ENCODE results near the gene COL4A1.

COL4A1 gene

DNA sequence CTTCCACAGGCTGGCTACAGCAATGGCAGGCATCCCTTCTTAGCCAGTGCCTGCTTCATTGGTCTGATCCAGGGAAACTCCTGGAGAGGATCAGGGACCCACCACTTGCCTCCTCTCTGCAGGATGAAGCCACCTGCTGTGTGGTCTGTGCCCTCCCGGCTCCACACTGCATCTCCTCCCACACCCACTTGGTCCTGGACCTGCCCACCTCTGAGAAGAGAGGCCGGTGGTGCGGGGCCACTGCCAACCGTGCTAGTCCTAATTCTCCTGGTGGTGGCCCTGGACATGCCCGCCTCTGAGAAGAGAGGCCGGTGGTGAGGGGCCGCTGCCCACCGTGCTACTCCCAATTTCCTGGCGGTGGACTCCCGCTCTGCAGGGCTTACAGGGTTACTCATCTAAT is 98.8 kb downstream of the COL4A1 start:
- H3K4me3 ChIP-seq (ENCODE audit: low read length, poor library complexity, severe bottlenecking) = no peak overlapping the region
- no peaks in the 10 kb centered on the region for H3K36me3 ChIP-seq (ENCODE audit: insufficient read depth, low read length)
- no peak overlapping the region for H3K4me2 ChIP-seq (ENCODE audit: low read depth, low read length, poor library complexity, severe bottlenecking)
- no peak overlapping the region for H2AFZ ChIP-seq (ENCODE audit: low read length)
- no peaks in the 10 kb centered on the region for H4K20me1 ChIP-seq (ENCODE audit: insufficient read depth, low read length, poor library complexity, severe bottlenecking)
- no peaks in the 10 kb centered on the region for H3K9me3 ChIP-seq (ENCODE audit: insufficient read depth, low read depth, low read length)
- no peaks in the 10 kb centered on the region for H3K79me2 ChIP-seq (ENCODE audit: insufficient read depth, low read length)
- H3K9ac ChIP-seq (ENCODE audit: low read depth, low read length, poor library complexity, severe bottlenecking) = no peak overlapping the region
- H3K4me1 ChIP-seq (ENCODE audit: insufficient read depth, low read length, poor library complexity, severe bottlenecking) = no peaks in the 10 kb centered on the region
- no peaks in the 10 kb centered on the region for H3K9me2 ChIP-seq (replicated peaks; ENCODE audit: low read depth, low read length)
- no peaks in the 10 kb centered on the region for H3F3A ChIP-seq (ENCODE audit: low read depth)
- TF ChIP-seq CTCF (conservative IDR thresholded peaks at IDR 0.05; ENCODE audit: low read length) (no peak), EZH2phosphoT487 (IDR thresholded peaks at IDR 0.05; ENCODE audit: borderline replicate concordance) (no peak)
- H3K27me3 ChIP-seq (ENCODE audit: insufficient read depth, low read length, poor library complexity, severe bottlenecking) = no peaks in the 10 kb centered on the region

GRCh38 chr13:110206996-110207395 is 100.0 kb downstream of the COL4A1 start:
- H3K36me3 ChIP-seq (ENCODE audit: insufficient read depth, low read length) = no peaks in the 10 kb centered on the region
- H2AFZ ChIP-seq (ENCODE audit: low read length) = no peak overlapping the region
- H3K4me3 ChIP-seq (ENCODE audit: low read length, poor library complexity, severe bottlenecking) = no peak overlapping the region

DNA sequence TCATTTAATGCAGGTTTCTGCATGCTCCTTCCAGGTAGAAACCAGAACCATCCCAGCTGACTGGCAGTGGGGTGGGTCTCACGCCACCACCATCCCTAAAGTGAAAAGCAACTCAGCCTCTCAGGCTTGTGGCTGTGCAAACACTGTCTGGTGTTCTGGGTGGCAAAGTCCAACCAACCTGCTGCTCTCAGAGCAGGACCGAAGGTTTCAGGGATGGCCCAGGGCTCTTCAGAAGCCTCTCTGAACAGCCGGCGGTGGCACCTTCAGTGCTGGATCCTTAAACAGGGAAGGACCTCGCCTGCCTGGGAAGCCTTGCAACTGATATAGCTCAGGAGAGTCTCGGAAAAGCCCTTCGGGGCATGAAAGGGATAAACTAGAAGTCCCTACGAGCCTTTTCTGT is 100.8 kb downstream of the COL4A1 start:
- no peaks in the 10 kb centered on the region for H3K9me2 ChIP-seq (replicated peaks; ENCODE audit: low read depth, low read length)
- no peaks in the 10 kb centered on the region for H3K9me3 ChIP-seq (ENCODE audit: insufficient read depth, low read depth, low read length)
- H3K4me2 ChIP-seq (ENCODE audit: low read depth, low read length, poor library complexity, severe bottlenecking) = no peak overlapping the region
- TF ChIP-seq CTCF (conservative IDR thresholded peaks at IDR 0.05; ENCODE audit: low read length) (no peak), EZH2phosphoT487 (IDR thresholded peaks at IDR 0.05; ENCODE audit: borderline replicate concordance) (no peak)
- H3K9ac ChIP-seq (ENCODE audit: low read depth, low read length, poor library complexity, severe bottlenecking) = no peak overlapping the region
- no peaks in the 10 kb centered on the region for H4K20me1 ChIP-seq (ENCODE audit: insufficient read depth, low read length, poor library complexity, severe bottlenecking)
- H3K36me3 ChIP-seq (ENCODE audit: insufficient read depth, low read length) = no peaks in the 10 kb centered on the region
- H3K4me1 ChIP-seq (ENCODE audit: insufficient read depth, low read length, poor library complexity, severe bottlenecking) = no peaks in the 10 kb centered on the region
- no peaks in the 10 kb centered on the region for H3F3A ChIP-seq (ENCODE audit: low read depth)
- H3K4me3 ChIP-seq (ENCODE audit: low read length, poor library complexity, severe bottlenecking) = no peak overlapping the region
- no peak overlapping the region for H2AFZ ChIP-seq (ENCODE audit: low read length)
- no peaks in the 10 kb centered on the region for H3K79me2 ChIP-seq (ENCODE audit: insufficient read depth, low read length)
- no peaks in the 10 kb centered on the region for H3K27me3 ChIP-seq (ENCODE audit: insufficient read depth, low read length, poor library complexity, severe bottlenecking)

More at GRCh38 chr13:110206996-110207395, 100.0 kb downstream of the COL4A1 start:
- no peaks in the 10 kb centered on the region for H3F3A ChIP-seq (ENCODE audit: low read depth)
- H3K9ac ChIP-seq (ENCODE audit: low read depth, low read length, poor library complexity, severe bottlenecking) = no peak overlapping the region
- TF ChIP-seq CTCF (conservative IDR thresholded peaks at IDR 0.05; ENCODE audit: low read length) = no peak
- TF ChIP-seq EZH2phosphoT487 (IDR thresholded peaks at IDR 0.05; ENCODE audit: borderline replicate concordance) = no peak
- no peak overlapping the region for H3K4me2 ChIP-seq (ENCODE audit: low read depth, low read length, poor library complexity, severe bottlenecking)
- H3K9me2 ChIP-seq (replicated peaks; ENCODE audit: low read depth, low read length) = no peaks in the 10 kb centered on the region
- no peaks in the 10 kb centered on the region for H3K4me1 ChIP-seq (ENCODE audit: insufficient read depth, low read length, poor library complexity, severe bottlenecking)
- no peaks in the 10 kb centered on the region for H4K20me1 ChIP-seq (ENCODE audit: insufficient read depth, low read length, poor library complexity, severe bottlenecking)
- H3K9me3 ChIP-seq (ENCODE audit: insufficient read depth, low read depth, low read length) = no peaks in the 10 kb centered on the region
- no peaks in the 10 kb centered on the region for H3K27me3 ChIP-seq (ENCODE audit: insufficient read depth, low read length, poor library complexity, severe bottlenecking)
- H3K79me2 ChIP-seq (ENCODE audit: insufficient read depth, low read length) = no peaks in the 10 kb centered on the region

All from Loucy (cell line).